Neural cell (in vitro differentiated cells): Measurements from ENCODE around the gene CDRT4. TPM values are rescaled to one million over a fixed set of nuclear protein-coding genes. Genes with fewer than 3 reads are reported as not detected.

Source experiments
- H2AFZ ChIP-seq: fragments of 200-600, 300-800 bp; sonication (generic), shearing (Covaris generic); 2 replicates; pipeline ENCODE4 v1.6.0; 2014; ENCODE audit warnings: low read depth, mild to moderate bottlenecking, antibody characterized with exemption, low read length, moderate library complexity
- H3F3A ChIP-seq: fragments of 200-600 bp; shearing (Covaris generic); 2 replicates; pipeline ENCODE4 v1.6.1; 2016; ENCODE audit warnings: mild to moderate bottlenecking, moderate library complexity, mixed read lengths, antibody characterized with exemption, low read length; ENCODE audit not compliant: insufficient read depth, poor library complexity, severe bottlenecking
- H3K27ac ChIP-seq: fragments of 200-600, 300-800 bp; sonication (generic), shearing (Covaris generic); 2 replicates; pipeline ENCODE4 v1.5.1; 2014; ENCODE audit warnings: mild to moderate bottlenecking, low read length, moderate library complexity
- H3K27me3 ChIP-seq: fragments of 300-800, 200-600 bp; sonication (generic), shearing (Covaris generic); 2 replicates; pipeline ENCODE4 v1.6.0; 2014; ENCODE audit warnings: mild to moderate bottlenecking, low read depth, low read length, moderate library complexity; ENCODE audit not compliant: insufficient read depth
- H3K36me3 ChIP-seq: fragments of 300-800, 200-600 bp; sonication (generic), shearing (Covaris generic); 2 replicates; pipeline ENCODE4 v1.5.1; 2014; ENCODE audit warnings: mild to moderate bottlenecking, antibody characterized with exemption, low read length, moderate library complexity; ENCODE audit not compliant: insufficient read depth
- H3K4me2 ChIP-seq: fragments of 300-800, 200-600 bp; sonication (generic), shearing (Covaris generic); 2 replicates; pipeline ENCODE4 v1.6.0; 2014; ENCODE audit warnings: mild to moderate bottlenecking, low read length
- H3K4me3 ChIP-seq: fragments of 300-800, 200-600 bp; sonication (generic), shearing (Covaris generic); 2 replicates; pipeline ENCODE4 v1.5.1; 2014; ENCODE audit warnings: mild to moderate bottlenecking, low read length, moderate library complexity
- H3K79me2 ChIP-seq: fragments of 200-600 bp; shearing (Covaris generic); replicated peaks from 2 replicates; pipeline ENCODE4 v1.6.0; 2014; ENCODE audit warnings: mild to moderate bottlenecking, low read length, moderate library complexity; ENCODE audit not compliant: insufficient read depth
- H3K9ac ChIP-seq: fragments of 300-800, 200-600 bp; sonication (generic), shearing (Covaris generic); 2 replicates; pipeline ENCODE4 v1.6.1; 2016; ENCODE audit warnings: mild to moderate bottlenecking, low read length, mixed read lengths
- H3K9me2 ChIP-seq: fragments of 200-600 bp; shearing (Covaris generic); 2 replicates; pipeline ENCODE4 v1.6.1; 2016; ENCODE audit warnings: mild to moderate bottlenecking, low read length, mixed read lengths; ENCODE audit not compliant: insufficient read depth
- H3K9me3 ChIP-seq: fragments of 200-600, 300-800 bp; sonication (generic), shearing (Covaris generic); 2 replicates; pipeline ENCODE4 v1.6.1; 2016; ENCODE audit warnings: mild to moderate bottlenecking, mixed run types, low read length, moderate library complexity, mixed read lengths
- H4K20me1 ChIP-seq: fragments of 200-600 bp; shearing (Covaris generic); 2 replicates; pipeline ENCODE4 v1.6.1; 2016; ENCODE audit warnings: mild to moderate bottlenecking, mixed run types; ENCODE audit not compliant: insufficient read depth
- EP300 ChIP-seq: fragments of 450-650 bp; conservative IDR thresholded peaks from 2 replicates; pipeline ENCODE4 v1.6.1; 2014; ENCODE audit warnings: antibody characterized with exemption, mild to moderate bottlenecking, moderate library complexity; ENCODE audit not compliant: poor library complexity, severe bottlenecking
- EZH2 ChIP-seq: fragments of 200-600, 300-800 bp; shearing (Covaris generic), sonication (generic); IDR thresholded peaks from 2 replicates; pipeline ENCODE4 v1.6.1; 2014; ENCODE audit warnings: antibody characterized with exemption, low read length, borderline replicate concordance, mild to moderate bottlenecking; ENCODE audit not compliant: insufficient read depth, poor library complexity, severe bottlenecking
- MXI1 ChIP-seq: fragments of 450-650 bp; conservative IDR thresholded peaks from 2 replicates; pipeline ENCODE4 v1.6.1; 2014; ENCODE audit warnings: antibody characterized with exemption, mild to moderate bottlenecking; ENCODE audit not compliant: poor library complexity, severe bottlenecking
- POLR2AphosphoS5 ChIP-seq: IDR thresholded peaks from 2 replicates; pipeline ENCODE4 v1.6.1; 2012
- RAD21 ChIP-seq: fragments of 450-650 bp; conservative IDR thresholded peaks from 2 replicates; pipeline ENCODE4 v1.6.1; 2014; ENCODE audit warnings: antibody characterized with exemption, mild to moderate bottlenecking, moderate library complexity
- REST ChIP-seq: IDR thresholded peaks from 2 replicates; pipeline ENCODE4 v1.6.1; 2012; ENCODE audit warnings: borderline replicate concordance
- SMC3 ChIP-seq: fragments of 450-650 bp; conservative IDR thresholded peaks from 2 replicates; pipeline ENCODE4 v1.6.1; 2014; ENCODE audit warnings: antibody characterized with exemption, mild to moderate bottlenecking, moderate library complexity; ENCODE audit not compliant: poor library complexity
- TAF1 ChIP-seq: IDR thresholded peaks from 2 replicates; pipeline ENCODE4 v1.6.1; 2012; ENCODE audit warnings: low read depth
- polyA plus RNA-seq: library from polyadenylated mRNA; depleted of rRNA; stranded (reverse); fragments of >200 nt; gene quantifications from 2 replicates; pipeline ENCODE4 v1.2.3, GENCODE V29; 2014
- TF ChIP-seq, protein P1 (sequence below): fragments of 450-650 bp; IDR thresholded peaks from 2 replicates; pipeline ENCODE4 v1.5.1; 2014; ENCODE audit warnings: antibody characterized with exemption, mild to moderate bottlenecking, moderate library complexity; ENCODE audit not compliant: poor library complexity, severe bottlenecking

CDRT4 gene
- polyA plus RNA-seq, 1 donor from 2014 or later: 22.5 TPM

- no peak overlapping the region for H3K9ac ChIP-seq
- TF ChIP-seq REST: no peak
- no peak for TF ChIP-seq SMC3
- no peak for TF ChIP-seq MXI1
- no peak for TF ChIP-seq EP300
- TF ChIP-seq POLR2AphosphoS5: no peak
- no peak for TF ChIP-seq RAD21
- TF ChIP-seq EZH2: no peak
- TF ChIP-seq, protein P1, sequence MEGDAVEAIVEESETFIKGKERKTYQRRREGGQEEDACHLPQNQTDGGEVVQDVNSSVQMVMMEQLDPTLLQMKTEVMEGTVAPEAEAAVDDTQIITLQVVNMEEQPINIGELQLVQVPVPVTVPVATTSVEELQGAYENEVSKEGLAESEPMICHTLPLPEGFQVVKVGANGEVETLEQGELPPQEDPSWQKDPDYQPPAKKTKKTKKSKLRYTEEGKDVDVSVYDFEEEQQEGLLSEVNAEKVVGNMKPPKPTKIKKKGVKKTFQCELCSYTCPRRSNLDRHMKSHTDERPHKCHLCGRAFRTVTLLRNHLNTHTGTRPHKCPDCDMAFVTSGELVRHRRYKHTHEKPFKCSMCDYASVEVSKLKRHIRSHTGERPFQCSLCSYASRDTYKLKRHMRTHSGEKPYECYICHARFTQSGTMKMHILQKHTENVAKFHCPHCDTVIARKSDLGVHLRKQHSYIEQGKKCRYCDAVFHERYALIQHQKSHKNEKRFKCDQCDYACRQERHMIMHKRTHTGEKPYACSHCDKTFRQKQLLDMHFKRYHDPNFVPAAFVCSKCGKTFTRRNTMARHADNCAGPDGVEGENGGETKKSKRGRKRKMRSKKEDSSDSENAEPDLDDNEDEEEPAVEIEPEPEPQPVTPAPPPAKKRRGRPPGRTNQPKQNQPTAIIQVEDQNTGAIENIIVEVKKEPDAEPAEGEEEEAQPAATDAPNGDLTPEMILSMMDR: no peak
- TF ChIP-seq TAF1: no peak
- no peaks in the 10 kb centered on the region for H4K20me1 ChIP-seq
- H3K79me2 ChIP-seq: no peaks in the 10 kb centered on the region
- H3K9me2 ChIP-seq: no peaks in the 10 kb centered on the region
- H3K9me3 ChIP-seq: no peaks in the 10 kb centered on the region
- no peak overlapping the region for H2AFZ ChIP-seq
- no peaks in the 10 kb centered on the region for H3K27me3 ChIP-seq
- H3K4me2 ChIP-seq: no peak overlapping the region
- no peak overlapping the region for H3K4me3 ChIP-seq
- no peaks in the 10 kb centered on the region for H3F3A ChIP-seq
- H3K27ac ChIP-seq: no peak overlapping the region
- H3K36me3 ChIP-seq: no peaks in the 10 kb centered on the region
Observed at GRCh38 chr17:15444805-15445204, 22.6 kb downstream of the CDRT4 start.

GRCh38 chr17:15442311-15443180 lies 24.9 kb downstream of the CDRT4 start:
- H3K9ac ChIP-seq: no peak overlapping the region
- H4K20me1 ChIP-seq: no peaks in the 10 kb centered on the region
- H3K27me3 ChIP-seq: no peaks in the 10 kb centered on the region
- no peak overlapping the region for H3K4me2 ChIP-seq
- no peaks in the 10 kb centered on the region for H3K9me2 ChIP-seq
- TF ChIP-seq REST: no peak
- TF ChIP-seq RAD21: no peak
- TF ChIP-seq, protein P1: no peak
- no peak for TF ChIP-seq EZH2
- TF ChIP-seq SMC3: no peak
- TF ChIP-seq TAF1: no peak
- no peak for TF ChIP-seq MXI1
- TF ChIP-seq POLR2AphosphoS5: no peak
- no peak for TF ChIP-seq EP300
- no peaks in the 10 kb centered on the region for H3K9me3 ChIP-seq
- H3K36me3 ChIP-seq: no peaks in the 10 kb centered on the region
- no peak overlapping the region for H3K4me3 ChIP-seq
- H3F3A ChIP-seq: no peaks in the 10 kb centered on the region
- no peaks in the 10 kb centered on the region for H3K79me2 ChIP-seq
- no peak overlapping the region for H2AFZ ChIP-seq
- H3K27ac ChIP-seq: no peak overlapping the region
